Loucy (cell line): ENCODE measurements around the gene ZFHX2.

Experiments
- H2AFZ ChIP-seq: fragments of 200-600 bp; sonication (generic); 2 replicates; pipeline ENCODE4 v1.6.0; 2016; ENCODE audit warnings: antibody characterized with exemption, mild to moderate bottlenecking, low read length, moderate library complexity
- H3F3A ChIP-seq: fragments of 200-600 bp; 2 replicates; pipeline ENCODE4 v1.6.0; 2016; ENCODE audit warnings: antibody characterized with exemption, low read depth, mild to moderate bottlenecking
- H3K27me3 ChIP-seq: fragments of 200-600 bp; sonication (generic); 2 replicates; pipeline ENCODE4 v1.6.1; 2014; ENCODE audit warnings: low read length, mild to moderate bottlenecking; ENCODE audit not compliant: insufficient read depth, poor library complexity, severe bottlenecking
- H3K36me3 ChIP-seq: fragments of 200-600 bp; sonication (generic); 2 replicates; pipeline ENCODE4 v1.6.1; 2016; ENCODE audit warnings: low read length; ENCODE audit not compliant: insufficient read depth
- H3K4me1 ChIP-seq: fragments of 200-600 bp; sonication (generic); 2 replicates; pipeline ENCODE4 v1.5.1; 2014; ENCODE audit warnings: low read length, mild to moderate bottlenecking; ENCODE audit not compliant: insufficient read depth, poor library complexity, severe bottlenecking
- H3K4me2 ChIP-seq: fragments of 200-600 bp; sonication (generic); 2 replicates; pipeline ENCODE4 v1.6.0; 2014; ENCODE audit warnings: antibody characterized with exemption, low read length, low read depth, mild to moderate bottlenecking; ENCODE audit not compliant: poor library complexity, severe bottlenecking
- H3K4me3 ChIP-seq: fragments of 200-600 bp; sonication (generic); 2 replicates; pipeline ENCODE4 v1.5.1; 2014; ENCODE audit warnings: low read length, mild to moderate bottlenecking, mixed read lengths; ENCODE audit not compliant: poor library complexity, severe bottlenecking
- H3K79me2 ChIP-seq: fragments of 200-600 bp; sonication (generic); 2 replicates; pipeline ENCODE4 v1.6.1; 2014; ENCODE audit warnings: low read length; ENCODE audit not compliant: insufficient read depth
- H3K9ac ChIP-seq: fragments of 200-600 bp; sonication (generic); 2 replicates; pipeline ENCODE4 v1.6.0; 2014; ENCODE audit warnings: mild to moderate bottlenecking, low read depth, low read length, moderate library complexity; ENCODE audit not compliant: poor library complexity, severe bottlenecking
- H3K9me2 ChIP-seq: fragments of 200-600 bp; sonication (generic); replicated peaks from 2 replicates; pipeline ENCODE4 v1.6.1; 2016; ENCODE audit warnings: low read depth, low read length, mixed read lengths
- H3K9me3 ChIP-seq: fragments of 200-600 bp; sonication (generic); 2 replicates; pipeline ENCODE4 v1.6.1; 2014; ENCODE audit warnings: mild to moderate bottlenecking, antibody characterized with exemption, low read length, low read depth; ENCODE audit not compliant: insufficient read depth
- H4K20me1 ChIP-seq: fragments of 200-600 bp; sonication (generic); 2 replicates; pipeline ENCODE4 v1.6.0; 2014; ENCODE audit warnings: antibody characterized with exemption, low read length, mild to moderate bottlenecking; ENCODE audit not compliant: insufficient read depth, poor library complexity, severe bottlenecking
- CTCF ChIP-seq: fragments of 200-600 bp; sonication (generic); conservative IDR thresholded peaks from 2 replicates; pipeline ENCODE4 v1.5.1; 2014; ENCODE audit warnings: mild to moderate bottlenecking, antibody characterized with exemption, low read length
- EZH2phosphoT487 ChIP-seq: fragments of 200-600 bp; IDR thresholded peaks from 2 replicates; pipeline ENCODE4 v1.6.1; 2018; ENCODE audit warnings: antibody characterized with exemption, mild to moderate bottlenecking, moderate library complexity, borderline replicate concordance

ZFHX2 gene

GRCh38 chr14:23523229-23524016 is 28.1 kb downstream of the ZFHX2 start:
- Histone ChIP-seq H3K9me3 (no peaks in the 10 kb centered on the region), H3K9ac (no peak overlapping the region), H2AFZ (no peak overlapping the region), H3F3A (no peaks in the 10 kb centered on the region), H3K79me2 (no peaks in the 10 kb centered on the region), H3K4me1 (no peaks in the 10 kb centered on the region), H3K27me3 (no peaks in the 10 kb centered on the region), H3K36me3 (no peaks in the 10 kb centered on the region), H3K9me2 (no peaks in the 10 kb centered on the region), H4K20me1 (no peaks in the 10 kb centered on the region), H3K4me3 (no peak overlapping the region), H3K4me2 (no peak overlapping the region)
- TF ChIP-seq CTCF = no peak
- TF ChIP-seq EZH2phosphoT487 = no peak

GRCh38 chr14:23522643-23523198 is 28.8 kb downstream of the ZFHX2 start:
- Histone ChIP-seq H3K9me2 (no peaks in the 10 kb centered on the region), H3F3A (no peaks in the 10 kb centered on the region), H3K9ac (no peak overlapping the region), H3K4me2 (no peak overlapping the region), H3K4me1 (no peaks in the 10 kb centered on the region), H3K79me2 (no peaks in the 10 kb centered on the region), H3K27me3 (no peaks in the 10 kb centered on the region), H4K20me1 (no peaks in the 10 kb centered on the region), H3K4me3 (no peak overlapping the region), H3K36me3 (no peaks in the 10 kb centered on the region), H3K9me3 (no peaks in the 10 kb centered on the region), H2AFZ (no peak overlapping the region)
- no peak for TF ChIP-seq EZH2phosphoT487
- TF ChIP-seq CTCF = no peak

DNA sequence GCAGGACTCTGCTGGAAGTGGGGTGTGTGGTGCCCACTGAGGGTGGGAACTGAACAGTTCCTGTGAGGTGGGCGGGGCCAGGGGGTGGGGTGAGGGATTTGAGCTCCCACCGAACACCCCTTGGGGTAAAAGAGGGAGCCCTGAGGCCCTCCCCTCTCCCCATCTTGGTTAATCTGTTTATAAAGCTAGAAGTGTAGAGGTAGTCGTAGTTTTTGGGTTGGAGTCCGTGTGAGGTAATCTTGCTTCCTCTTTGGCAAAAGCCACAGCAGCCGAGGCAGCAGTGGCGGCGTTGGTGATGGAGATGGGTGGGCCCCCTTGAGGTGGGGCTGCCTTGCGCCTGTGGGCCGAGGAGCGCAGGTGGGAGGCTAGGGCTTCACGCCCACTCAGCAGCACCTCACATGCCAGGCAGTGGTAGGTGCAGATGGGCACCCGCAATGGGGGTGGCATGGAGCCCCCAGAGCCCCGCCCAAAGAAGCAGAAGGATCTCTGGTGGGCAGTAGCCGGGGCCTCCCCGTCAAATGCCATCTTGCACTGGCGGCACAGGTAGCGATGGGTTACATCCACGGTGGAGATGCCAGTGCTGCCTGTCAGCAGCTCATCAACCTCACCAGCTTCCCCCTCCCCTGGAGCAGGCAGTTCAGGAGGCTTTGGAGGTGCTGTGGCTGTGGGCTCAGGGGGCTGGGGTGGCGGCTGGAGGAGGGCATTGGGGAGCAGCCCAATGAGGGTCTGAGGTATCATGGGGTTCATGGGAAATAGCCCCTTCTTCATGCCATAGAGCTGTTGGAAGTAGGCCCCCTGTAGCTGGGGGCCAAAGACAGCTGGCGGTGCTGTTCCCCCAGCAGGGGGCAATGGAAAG is 29.6 kb downstream of the ZFHX2 start:
- no peaks in the 10 kb centered on the region for H3K79me2 ChIP-seq
- no peak overlapping the region for H3K9ac ChIP-seq
- no peaks in the 10 kb centered on the region for H3K27me3 ChIP-seq

More for the DNA sequence above, 29.6 kb downstream of the ZFHX2 start:
- no peaks in the 10 kb centered on the region for H4K20me1 ChIP-seq
- no peaks in the 10 kb centered on the region for H3F3A ChIP-seq
- TF ChIP-seq EZH2phosphoT487 (no peak), CTCF (no peak)
- no peak overlapping the region for H3K4me2 ChIP-seq
- no peaks in the 10 kb centered on the region for H3K9me2 ChIP-seq
- H3K36me3 ChIP-seq = no peaks in the 10 kb centered on the region
- H3K4me1 ChIP-seq = no peaks in the 10 kb centered on the region
- H2AFZ ChIP-seq = no peak overlapping the region
- H3K9me3 ChIP-seq = no peaks in the 10 kb centered on the region
- no peak overlapping the region for H3K4me3 ChIP-seq
